NB4 (cell line): Measurements from ENCODE around the gene CHRDL2.

Experiments used
- CTCF ChIP-seq: IDR thresholded peaks from one replicate; pipeline ENCODE4 v1.5.1; 2012; ENCODE audit warnings: low read depth, low read length
- MAX ChIP-seq: IDR thresholded peaks from 2 replicates; pipeline ENCODE4 v1.6.1; 2011; ENCODE audit warnings: low read depth, low read length

- TF ChIP-seq MAX (no peak), CTCF (no peak)
Measured at GRCh38 chr11:74725701-74726100, 5.5 kb downstream of the CHRDL2 start.
